ENCODE measurements around the gene DUSP28. TPM values are rescaled to one million over a fixed set of nuclear protein-coding genes. Genes with fewer than 3 reads are reported as not detected.

The DUSP28 gene
- total and polyA plus RNA-seq, 4 donors: 1.9 to 4.1 (median 3.0) TPM

DNA sequence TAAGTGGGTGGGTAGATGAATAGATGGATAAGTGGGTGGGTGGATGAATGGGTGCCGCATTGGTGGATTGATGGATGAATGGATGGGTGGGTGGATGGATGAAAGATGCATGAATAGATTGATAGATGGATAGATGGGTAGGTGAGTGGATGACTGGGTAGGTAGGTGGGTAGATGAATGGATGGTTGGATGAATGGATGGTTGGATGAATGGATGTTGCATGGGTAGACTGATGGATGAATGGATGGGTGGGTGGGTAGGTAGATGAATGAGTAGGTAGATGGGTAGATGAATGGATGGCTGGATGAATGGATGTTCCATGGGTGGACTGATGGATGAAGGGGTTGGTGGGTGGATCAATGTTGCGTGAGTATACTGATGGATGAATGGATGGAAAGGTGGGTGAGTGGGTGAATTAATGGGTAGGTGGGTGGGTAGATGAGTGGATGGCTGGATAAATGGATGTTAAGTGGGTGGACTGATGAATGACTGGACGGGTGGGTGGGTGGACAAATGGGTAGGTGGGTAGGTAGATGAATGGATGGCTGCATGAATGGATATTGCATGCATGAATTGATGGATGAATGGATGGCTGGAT, 32.9 kb upstream of the DUSP28 start:
- TF ChIP-seq HNF4A (conservative IDR thresholded peaks at IDR 0.05): no peak
- no peak for TF ChIP-seq ZBTB33 (IDR thresholded peaks at IDR 0.05)
- no peak for DNase-seq (ENCODE audit: low spot score)
- no peaks in the 10 kb centered on the region for H3K27me3 ChIP-seq (ENCODE audit: control insufficient read depth in 4 of 4, insufficient read depth in 4 of 4, low read length in 3 of 4)
- H3K27ac ChIP-seq (ENCODE audit: low read depth in 1 of 2, low read length in 2 of 2): no peak overlapping the region
- H3K9ac ChIP-seq (ENCODE audit: low read depth in 1 of 2, low read length in 2 of 2): no peak overlapping the region
- H3K36me3 ChIP-seq (ENCODE audit: control insufficient read depth in 4 of 4, insufficient read depth in 3 of 4, low read depth in 1 of 4, low read length in 3 of 4): peaks cover 0 to 25% (median 8%) of the 10 kb centered on the region in 4 donors
- H3K4me3 ChIP-seq (ENCODE audit: low read depth in 1 of 3, low read length in 3 of 3): no peak overlapping the region
- peaks cover 0 to 8% (median 4%) of the 10 kb centered on the region in 4 donors for H3K9me3 ChIP-seq (ENCODE audit: control insufficient read depth in 4 of 4, low read length in 3 of 4)
- 94% methylated on average over 3 of the region's 3 CpGs for WGBS
- no peaks in the 10 kb centered on the region for H3K4me1 ChIP-seq (ENCODE audit: control insufficient read depth in 4 of 4, insufficient read depth in 4 of 4, low read length in 3 of 4)

DNA sequence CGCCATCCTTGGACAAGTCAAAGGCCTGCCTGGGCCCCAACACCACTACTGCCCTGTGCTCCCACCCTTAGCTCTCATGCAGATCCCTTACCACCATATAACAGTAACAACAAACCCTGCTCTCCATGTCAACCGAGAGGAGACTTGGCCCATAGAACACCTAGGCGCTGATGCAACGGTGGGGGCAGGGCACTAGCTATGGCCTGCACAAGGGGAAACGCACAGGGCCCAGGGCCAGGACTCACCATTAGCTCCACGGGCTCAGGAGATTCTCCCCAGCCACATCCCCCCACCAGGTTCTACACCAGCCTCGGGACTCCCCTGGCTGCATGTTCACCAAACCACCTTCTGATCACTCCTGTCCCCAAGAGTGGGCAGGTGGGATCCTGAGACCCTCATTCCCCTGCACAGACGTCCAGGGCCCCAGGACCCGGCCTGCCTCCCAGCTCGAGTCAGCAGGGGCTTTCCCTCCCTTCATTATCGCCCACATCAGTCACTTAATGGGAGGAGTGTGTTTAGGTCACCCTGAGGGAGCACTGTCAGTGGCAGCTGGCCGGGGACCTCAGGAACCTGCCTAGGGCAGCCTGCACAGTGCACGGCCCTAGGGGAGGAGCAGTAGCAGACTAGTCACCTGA, 31.6 kb upstream of the DUSP28 start:
- 97% methylated on average over 13 of the region's 13 CpGs for WGBS
- no peaks in the 10 kb centered on the region for H3K27me3 ChIP-seq (ENCODE audit: control insufficient read depth in 4 of 4, insufficient read depth in 4 of 4, low read length in 3 of 4)
- TF ChIP-seq EGR1 (IDR thresholded peaks at IDR 0.05; ENCODE audit: low read depth in 2 of 2) (no peak), NR2F2 (IDR thresholded peaks at IDR 0.05) (no peak), MAX (IDR thresholded peaks at IDR 0.05) (no peak), ZBTB33 (IDR thresholded peaks at IDR 0.05) (no peak), HNF4A (conservative IDR thresholded peaks at IDR 0.05) (no peak), SP1 (IDR thresholded peaks at IDR 0.05) (no peak), YY1 (IDR thresholded peaks at IDR 0.05) (no peak), FOXA1 (IDR thresholded peaks at IDR 0.05) (no peak), RAD21 (IDR thresholded peaks at IDR 0.05) (no peak), GABPA (IDR thresholded peaks at IDR 0.05 in 1 of 2, conservative IDR thresholded peaks at IDR 0.05 in 1 of 2) (no peak), TAF1 (conservative IDR thresholded peaks at IDR 0.05) (no peak), RXRA (IDR thresholded peaks at IDR 0.05) (no peak), FOXA2 (IDR thresholded peaks at IDR 0.05) (no peak)
- TF ChIP-seq, protein P1, sequence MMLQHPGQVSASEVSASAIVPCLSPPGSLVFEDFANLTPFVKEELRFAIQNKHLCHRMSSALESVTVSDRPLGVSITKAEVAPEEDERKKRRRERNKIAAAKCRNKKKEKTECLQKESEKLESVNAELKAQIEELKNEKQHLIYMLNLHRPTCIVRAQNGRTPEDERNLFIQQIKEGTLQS (IDR thresholded peaks at IDR 0.05): no peak
- TF ChIP-seq, protein P2, sequence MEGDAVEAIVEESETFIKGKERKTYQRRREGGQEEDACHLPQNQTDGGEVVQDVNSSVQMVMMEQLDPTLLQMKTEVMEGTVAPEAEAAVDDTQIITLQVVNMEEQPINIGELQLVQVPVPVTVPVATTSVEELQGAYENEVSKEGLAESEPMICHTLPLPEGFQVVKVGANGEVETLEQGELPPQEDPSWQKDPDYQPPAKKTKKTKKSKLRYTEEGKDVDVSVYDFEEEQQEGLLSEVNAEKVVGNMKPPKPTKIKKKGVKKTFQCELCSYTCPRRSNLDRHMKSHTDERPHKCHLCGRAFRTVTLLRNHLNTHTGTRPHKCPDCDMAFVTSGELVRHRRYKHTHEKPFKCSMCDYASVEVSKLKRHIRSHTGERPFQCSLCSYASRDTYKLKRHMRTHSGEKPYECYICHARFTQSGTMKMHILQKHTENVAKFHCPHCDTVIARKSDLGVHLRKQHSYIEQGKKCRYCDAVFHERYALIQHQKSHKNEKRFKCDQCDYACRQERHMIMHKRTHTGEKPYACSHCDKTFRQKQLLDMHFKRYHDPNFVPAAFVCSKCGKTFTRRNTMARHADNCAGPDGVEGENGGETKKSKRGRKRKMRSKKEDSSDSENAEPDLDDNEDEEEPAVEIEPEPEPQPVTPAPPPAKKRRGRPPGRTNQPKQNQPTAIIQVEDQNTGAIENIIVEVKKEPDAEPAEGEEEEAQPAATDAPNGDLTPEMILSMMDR (IDR thresholded peaks at IDR 0.05; ENCODE audit: low read depth, low read length, missing input control): no peak
- peaks cover 0 to 13% (median 5%) of the 10 kb centered on the region in 4 donors for H3K9me3 ChIP-seq (ENCODE audit: control insufficient read depth in 4 of 4, low read length in 3 of 4)
- H3K4me1 ChIP-seq (ENCODE audit: control insufficient read depth in 4 of 4, insufficient read depth in 4 of 4, low read length in 3 of 4): no peaks in the 10 kb centered on the region
- no peak overlapping the region for H3K4me3 ChIP-seq (ENCODE audit: low read depth in 1 of 3, low read length in 3 of 3)
- no peak overlapping the region for H3K27ac ChIP-seq (ENCODE audit: low read depth in 1 of 2, low read length in 2 of 2)
- H3K36me3 ChIP-seq (ENCODE audit: control insufficient read depth in 4 of 4, insufficient read depth in 3 of 4, low read depth in 1 of 4, low read length in 3 of 4): peaks cover 1 to 17% (median 7%) of the 10 kb centered on the region in 4 donors
- H3K9ac ChIP-seq (ENCODE audit: low read depth in 1 of 2, low read length in 2 of 2): no peak overlapping the region
- DNase-seq (ENCODE audit: low spot score): no peak
